Panc1 (cell line): ENCODE data around the gene NKX6-2.

Source experiments
- POLR2AphosphoS5 ChIP-seq: IDR thresholded peaks from 2 replicates; pipeline ENCODE4 v1.6.1; 2012; ENCODE audit warnings: mild to moderate bottlenecking, low read depth, low read length, moderate library complexity
- TF ChIP-seq, protein P1 (sequence below): fragments of 450-650 bp; IDR thresholded peaks from 2 replicates; pipeline ENCODE4 v1.5.1; 2017; ENCODE audit warnings: mild to moderate bottlenecking
- TF ChIP-seq, protein P2 (sequence below), 2 experiments: IDR thresholded peaks; 2 replicates each; pipeline ENCODE4 v1.6.1; 2011 to 2012; ENCODE audit warnings: low read depth in 2 of 2, control low read depth in 1 of 2, low read length in 1 of 2, mild to moderate bottlenecking in 1 of 2, moderate library complexity in 1 of 2; ENCODE audit not compliant: insufficient read depth in 1 of 2

DNA sequence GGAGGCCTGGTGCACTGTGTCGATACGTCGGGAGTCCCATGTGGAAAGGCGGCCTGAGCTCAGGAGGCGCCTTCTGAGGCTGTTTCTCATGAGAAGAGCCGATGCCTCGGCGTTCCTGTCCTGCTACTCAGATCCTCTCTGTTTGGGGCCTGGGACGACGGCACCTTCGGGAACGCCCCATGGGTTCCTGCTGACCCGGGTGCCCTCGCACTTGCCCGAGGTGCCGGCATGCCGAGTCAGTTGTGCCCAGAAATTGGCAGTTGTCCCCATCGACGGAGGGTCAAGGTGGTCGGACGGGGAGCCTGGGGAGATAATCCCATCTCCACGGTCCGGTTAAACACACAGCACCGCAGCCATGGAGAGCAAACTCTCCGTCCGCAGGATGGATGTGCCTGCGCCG is 33.0 kb downstream of the NKX6-2 start:
- TF ChIP-seq, protein P1, sequence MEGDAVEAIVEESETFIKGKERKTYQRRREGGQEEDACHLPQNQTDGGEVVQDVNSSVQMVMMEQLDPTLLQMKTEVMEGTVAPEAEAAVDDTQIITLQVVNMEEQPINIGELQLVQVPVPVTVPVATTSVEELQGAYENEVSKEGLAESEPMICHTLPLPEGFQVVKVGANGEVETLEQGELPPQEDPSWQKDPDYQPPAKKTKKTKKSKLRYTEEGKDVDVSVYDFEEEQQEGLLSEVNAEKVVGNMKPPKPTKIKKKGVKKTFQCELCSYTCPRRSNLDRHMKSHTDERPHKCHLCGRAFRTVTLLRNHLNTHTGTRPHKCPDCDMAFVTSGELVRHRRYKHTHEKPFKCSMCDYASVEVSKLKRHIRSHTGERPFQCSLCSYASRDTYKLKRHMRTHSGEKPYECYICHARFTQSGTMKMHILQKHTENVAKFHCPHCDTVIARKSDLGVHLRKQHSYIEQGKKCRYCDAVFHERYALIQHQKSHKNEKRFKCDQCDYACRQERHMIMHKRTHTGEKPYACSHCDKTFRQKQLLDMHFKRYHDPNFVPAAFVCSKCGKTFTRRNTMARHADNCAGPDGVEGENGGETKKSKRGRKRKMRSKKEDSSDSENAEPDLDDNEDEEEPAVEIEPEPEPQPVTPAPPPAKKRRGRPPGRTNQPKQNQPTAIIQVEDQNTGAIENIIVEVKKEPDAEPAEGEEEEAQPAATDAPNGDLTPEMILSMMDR, result no peak
- TF ChIP-seq, protein P2, sequence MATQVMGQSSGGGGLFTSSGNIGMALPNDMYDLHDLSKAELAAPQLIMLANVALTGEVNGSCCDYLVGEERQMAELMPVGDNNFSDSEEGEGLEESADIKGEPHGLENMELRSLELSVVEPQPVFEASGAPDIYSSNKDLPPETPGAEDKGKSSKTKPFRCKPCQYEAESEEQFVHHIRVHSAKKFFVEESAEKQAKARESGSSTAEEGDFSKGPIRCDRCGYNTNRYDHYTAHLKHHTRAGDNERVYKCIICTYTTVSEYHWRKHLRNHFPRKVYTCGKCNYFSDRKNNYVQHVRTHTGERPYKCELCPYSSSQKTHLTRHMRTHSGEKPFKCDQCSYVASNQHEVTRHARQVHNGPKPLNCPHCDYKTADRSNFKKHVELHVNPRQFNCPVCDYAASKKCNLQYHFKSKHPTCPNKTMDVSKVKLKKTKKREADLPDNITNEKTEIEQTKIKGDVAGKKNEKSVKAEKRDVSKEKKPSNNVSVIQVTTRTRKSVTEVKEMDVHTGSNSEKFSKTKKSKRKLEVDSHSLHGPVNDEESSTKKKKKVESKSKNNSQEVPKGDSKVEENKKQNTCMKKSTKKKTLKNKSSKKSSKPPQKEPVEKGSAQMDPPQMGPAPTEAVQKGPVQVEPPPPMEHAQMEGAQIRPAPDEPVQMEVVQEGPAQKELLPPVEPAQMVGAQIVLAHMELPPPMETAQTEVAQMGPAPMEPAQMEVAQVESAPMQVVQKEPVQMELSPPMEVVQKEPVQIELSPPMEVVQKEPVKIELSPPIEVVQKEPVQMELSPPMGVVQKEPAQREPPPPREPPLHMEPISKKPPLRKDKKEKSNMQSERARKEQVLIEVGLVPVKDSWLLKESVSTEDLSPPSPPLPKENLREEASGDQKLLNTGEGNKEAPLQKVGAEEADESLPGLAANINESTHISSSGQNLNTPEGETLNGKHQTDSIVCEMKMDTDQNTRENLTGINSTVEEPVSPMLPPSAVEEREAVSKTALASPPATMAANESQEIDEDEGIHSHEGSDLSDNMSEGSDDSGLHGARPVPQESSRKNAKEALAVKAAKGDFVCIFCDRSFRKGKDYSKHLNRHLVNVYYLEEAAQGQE (IDR thresholded peaks at IDR 0.05; ENCODE audit: insufficient read depth in 1 of 2, low read depth in 2 of 2, low read length in 1 of 2), result no peak
- TF ChIP-seq POLR2AphosphoS5, result no peak
